Upper lobe of left lung (tissue), 6 donors: ENCODE data around the gene PATL2. TPM values are rescaled to one million over a fixed set of nuclear protein-coding genes. Genes with fewer than 3 reads are reported as not detected.

Experiments
- ATAC-seq, 2 donors: fragments of 200-7000 bp; cut with Tn5 transposase; one replicate each; pipeline ENCODE4 v1.9.1; 2022; ENCODE audit warnings: mild to moderate bottlenecking in 2 of 2, moderate library complexity in 2 of 2; ENCODE audit not compliant: low FRiP score in 2 of 2
- DNase-seq, 2 donors: peaks; one replicate each; pipeline ENCODE4 v3.0.0-alpha.2; 2019 to 2020
- H3K27ac ChIP-seq, 4 donors: fragments of 200-600 bp; sonication (generic); one replicate each; pipeline ENCODE4 v1.5.1; 2016 to 2019
- H3K27me3 ChIP-seq, 4 donors: fragments of 200-600 bp; sonication (generic); one replicate each; pipeline ENCODE4 v1.5.1; 2017 to 2019
- H3K36me3 ChIP-seq, 4 donors: fragments of 200-600 bp; sonication (generic); one replicate each; pipeline ENCODE4 v1.5.1; 2016 to 2019
- H3K4me1 ChIP-seq, 4 donors: fragments of 200-600 bp; sonication (generic); one replicate each; pipeline ENCODE4 v1.5.1; 2018 to 2019
- H3K4me3 ChIP-seq, 4 donors: fragments of 200-600 bp; sonication (generic); one replicate each; pipeline ENCODE4 v1.5.1; 2017 to 2019; ENCODE audit warnings: mild to moderate bottlenecking in 2 of 4, moderate library complexity in 1 of 4
- H3K9me3 ChIP-seq, 4 donors: fragments of 200-600 bp; sonication (generic); one replicate each; pipeline ENCODE4 v1.5.1; 2018 to 2019
- CTCF ChIP-seq, 6 experiments: fragments of 450-650 bp in 4 of 6; fragments of 200-600 bp in 2 of 6; sonication (generic) in 2 of 6; IDR thresholded peaks; one replicate each; pipeline ENCODE4 v1.5.1; 2016 to 2019; ENCODE audit warnings: antibody characterized with exemption in 6 of 6
- EP300 ChIP-seq, 4 donors: sonication (generic); formaldehyde crosslinking; IDR thresholded peaks; one replicate each; pipeline ENCODE4 v1.5.1; 2017; ENCODE audit warnings: antibody characterized with exemption in 4 of 4, control low read depth in 2 of 4
- POLR2A ChIP-seq, 4 donors: fragments of 450-650 bp; IDR thresholded peaks; one replicate each; pipeline ENCODE4 v1.5.1; 2016 to 2017; ENCODE audit warnings: antibody characterized with exemption in 4 of 4, mild to moderate bottlenecking in 2 of 4
- POLR2AphosphoS5 ChIP-seq, 2 donors: sonication (generic); formaldehyde crosslinking; IDR thresholded peaks; one replicate each; pipeline ENCODE4 v1.5.1; 2017; ENCODE audit warnings: antibody characterized with exemption in 2 of 2
- WGBS, 2 donors: methylation state at CpG; one replicate each; pipeline ENCODE4 v1.1.5; 2017 to 2018; 5-methylcytosine and 5-hydroxymethylcytosine counted together
- total RNA-seq, 6 donors: library from RNA; depleted of rRNA in 4 of 6; stranded (reverse); fragments of >200 nt in 4 of 6; gene quantifications; one replicate each; pipeline versions ENCODE4 v1.1.0 to v1.2.1, GENCODE V29; 2016 to 2021
- donor health status: DM: no; HTN: no; CAD: no; lungs with moderate emphysema.
- donor health status: DM: no; HTN: yes; CAD: no; lungs with severe emphysema.

Gene PATL2
- total RNA-seq, 6 donors from 2014 or later = 2.6 to 30.4 (median 7.8) TPM

- no peak overlapping the region for H3K4me3 ChIP-seq
- WGBS, 2 donors = 81 to 86% methylated on average over 6 of the region's 6 CpGs
- H3K36me3 ChIP-seq = no peaks in the 10 kb centered on the region
- DNase-seq (no peak), ATAC-seq (no peak)
- TF ChIP-seq CTCF (IDR thresholded peaks at IDR 0.05) (no peak), POLR2A (IDR thresholded peaks at IDR 0.05) (no peak), EP300 (IDR thresholded peaks at IDR 0.05) (no peak), POLR2AphosphoS5 (IDR thresholded peaks at IDR 0.05) (no peak)
- no peaks in the 10 kb centered on the region for H3K27me3 ChIP-seq
- H3K9me3 ChIP-seq = no peaks in the 10 kb centered on the region
- H3K27ac ChIP-seq = no peak overlapping the region
- peaks cover 0 to 4% (median 0%) of the 10 kb centered on the region in 4 donors for H3K4me1 ChIP-seq
Measured at GRCh38 chr15:44670087-44670950, 40.8 kb downstream of the PATL2 start.

- 18 to 41% methylated on average over 2 of the region's 2 CpGs for WGBS, 2 donors
- peaks cover 0 to 6% (median 5%) of the 10 kb centered on the region in 4 donors for H3K4me1 ChIP-seq
- H3K9me3 ChIP-seq = no peaks in the 10 kb centered on the region
- no peaks in the 10 kb centered on the region for H3K36me3 ChIP-seq
- no peak overlapping the region for H3K4me3 ChIP-seq
- TF ChIP-seq POLR2AphosphoS5 (IDR thresholded peaks at IDR 0.05) (no peak), CTCF (IDR thresholded peaks at IDR 0.05) (no peak), EP300 (IDR thresholded peaks at IDR 0.05) (no peak), POLR2A (IDR thresholded peaks at IDR 0.05) (no peak)
- no peak overlapping the region for H3K27ac ChIP-seq
- DNase-seq (no peak), ATAC-seq (no peak)
- H3K27me3 ChIP-seq = no peaks in the 10 kb centered on the region
Measured at GRCh38 chr15:44668921-44669320, 42.2 kb downstream of the PATL2 start.

GRCh38 chr15:44667039-44667360 lies 44.1 kb downstream of the PATL2 start:
- no peak for TF ChIP-seq POLR2A (IDR thresholded peaks at IDR 0.05)
- TF ChIP-seq POLR2AphosphoS5 (IDR thresholded peaks at IDR 0.05) = no peak
- TF ChIP-seq EP300 (IDR thresholded peaks at IDR 0.05) = no peak
- no peak for TF ChIP-seq CTCF (IDR thresholded peaks at IDR 0.05)
- 56 to 57% methylated on average over 3 of the region's 3 CpGs for WGBS, 2 donors
- peaks cover 5 to 12% (median 11%) of the 10 kb centered on the region in 4 donors for H3K4me1 ChIP-seq
- no peaks in the 10 kb centered on the region for H3K9me3 ChIP-seq
- no peaks in the 10 kb centered on the region for H3K27me3 ChIP-seq
- no peak for ATAC-seq
- no peak for DNase-seq
- H3K4me3 ChIP-seq = no peak overlapping the region
- no peaks in the 10 kb centered on the region for H3K36me3 ChIP-seq
- peak overlapping the region in 2 of 4 donors; percentile 26 to 31 for H3K27ac ChIP-seq

- ATAC-seq = no peak
- DNase-seq = no peak
- Histone ChIP-seq H3K4me3 (no peak overlapping the region), H3K9me3 (no peaks in the 10 kb centered on the region), H3K27me3 (no peaks in the 10 kb centered on the region), H3K36me3 (no peaks in the 10 kb centered on the region), H3K4me1 (peaks cover 11 to 18% (median 15%) of the 10 kb centered on the region in 4 donors), H3K27ac (peak overlapping the region in 2 of 4 donors; percentile 26 to 31)
- no peak for TF ChIP-seq POLR2A (IDR thresholded peaks at IDR 0.05)
- no peak for TF ChIP-seq POLR2AphosphoS5 (IDR thresholded peaks at IDR 0.05)
- no peak for TF ChIP-seq CTCF (IDR thresholded peaks at IDR 0.05)
- no peak for TF ChIP-seq EP300 (IDR thresholded peaks at IDR 0.05)
- 46 to 53% methylated on average over 5 of the region's 5 CpGs for WGBS, 2 donors
Measured at GRCh38 chr15:44666210-44667038, 44.7 kb downstream of the PATL2 start.
